Measurements from ENCODE around the gene YIPF2. TPM values are rescaled to one million over a fixed set of nuclear protein-coding genes. Genes with fewer than 3 reads are reported as not detected.

YIPF2 gene
- total RNA-seq, 4 donors from 2014 or later, result 40.5 to 100 (median 71.0) TPM

DNA sequence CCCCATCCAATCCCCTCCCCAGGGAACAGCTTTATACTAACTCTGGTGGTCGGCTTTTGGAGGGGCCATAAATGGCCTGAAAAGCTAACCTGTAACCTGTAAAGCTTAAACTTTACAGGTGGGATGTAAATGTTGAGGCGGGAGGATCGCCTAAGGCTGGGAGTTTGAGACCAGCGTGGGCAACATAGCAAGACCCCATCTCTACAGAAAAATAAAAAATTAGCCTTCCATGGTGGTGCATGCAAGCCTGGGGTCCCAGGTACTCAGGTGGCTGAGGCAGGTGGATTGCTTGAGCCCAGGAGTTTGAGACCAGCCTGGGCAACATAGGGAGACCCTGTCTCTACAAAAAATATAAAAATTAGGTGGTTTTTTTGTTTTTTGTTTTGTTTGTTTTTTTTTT is 38.6 kb downstream of the YIPF2 start:
- Histone ChIP-seq H3K4me3 (no peak overlapping the region), H3K4me1 (peaks cover 0 to 12% of the 10 kb centered on the region in 2 donors), H3K27me3 (no peaks in the 10 kb centered on the region), H3K9me3 (no peaks in the 10 kb centered on the region), H3K36me3 (no peaks in the 10 kb centered on the region), H3K27ac (no peak overlapping the region)
- TF ChIP-seq POLR2A (IDR thresholded peaks at IDR 0.05), result no peak
- intact Hi-C loops (cut with DNase I; ENCODE audit: low total_unique reads), result no loop called here
- DNase-seq, result no peak

DNA sequence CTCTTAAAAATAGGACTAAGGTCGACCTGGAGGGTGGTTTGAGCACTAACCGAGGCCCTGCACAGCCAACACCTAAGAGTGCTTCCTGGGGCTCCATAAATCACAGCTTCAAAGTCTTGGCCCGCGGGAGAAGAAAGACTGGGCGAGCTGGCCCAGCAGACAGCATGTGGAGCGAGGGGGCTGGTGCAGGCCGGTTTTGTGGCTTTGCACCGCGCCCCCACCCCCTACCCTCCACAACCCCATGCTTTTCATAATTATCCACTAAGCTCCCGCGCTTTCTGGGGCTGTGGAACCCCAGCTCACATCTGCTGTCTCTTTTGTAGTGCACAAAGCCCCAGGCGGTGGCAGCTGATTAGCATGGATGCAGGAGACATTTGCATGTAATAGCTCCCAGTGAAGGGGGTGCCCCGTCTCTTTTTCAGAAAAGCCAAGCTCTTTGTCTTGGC is 40.0 kb downstream of the YIPF2 start:
- Histone ChIP-seq H3K9me3 (no peaks in the 10 kb centered on the region), H3K4me1 (peaks cover 0 to 12% of the 10 kb centered on the region in 2 donors), H3K4me3 (no peak overlapping the region), H3K27me3 (no peaks in the 10 kb centered on the region), H3K27ac (no peak overlapping the region), H3K36me3 (no peaks in the 10 kb centered on the region)
- no peak for TF ChIP-seq CTCF (IDR thresholded peaks at IDR 0.05)
- TF ChIP-seq POLR2A (IDR thresholded peaks at IDR 0.05), result no peak
- intact Hi-C loops (cut with DNase I; ENCODE audit: low total_unique reads), result no loop called here
- DNase-seq, result no peak

DNA sequence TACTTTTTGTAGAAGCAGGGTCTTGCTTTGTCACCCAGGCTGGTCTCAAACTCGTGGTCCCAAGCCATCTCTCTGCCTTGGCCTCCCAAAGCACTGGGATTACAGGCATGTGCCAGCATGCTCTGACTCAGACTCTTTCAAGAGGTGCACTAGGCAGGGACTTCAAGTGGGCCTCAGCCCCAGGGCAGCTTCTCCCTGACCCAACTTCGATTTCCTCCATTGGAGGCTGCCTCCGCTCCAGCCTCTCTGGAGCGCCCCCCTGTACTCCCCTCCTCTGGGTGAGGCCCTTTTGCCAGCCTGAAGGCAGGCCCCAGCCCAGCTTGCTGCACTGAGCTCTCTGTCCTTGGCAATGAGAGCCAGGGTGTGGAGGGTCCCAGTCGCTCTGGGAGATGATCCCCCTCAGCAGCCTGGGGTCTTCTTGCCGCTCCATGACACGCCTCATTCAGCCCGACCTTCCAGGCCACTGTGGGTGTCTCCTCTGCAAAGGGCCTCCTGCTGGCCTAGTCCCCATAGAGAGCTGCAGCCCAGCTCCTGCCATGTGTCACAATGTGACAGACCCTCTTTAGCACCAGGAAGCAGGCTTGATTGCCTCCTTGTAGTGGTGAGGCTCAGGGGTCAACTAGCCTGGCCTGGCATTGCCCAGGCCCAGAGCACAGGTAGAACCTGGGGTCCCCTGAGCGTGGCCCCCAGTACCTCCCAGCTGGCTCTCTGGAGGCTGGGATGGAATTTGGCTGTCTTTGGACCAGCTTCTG is 40.6 kb downstream of the YIPF2 start:
- no peaks in the 10 kb centered on the region for H3K27me3 ChIP-seq
- intact Hi-C loops (cut with DNase I; ENCODE audit: low total_unique reads), result no loop called here
- peaks cover 0 to 12% of the 10 kb centered on the region in 2 donors for H3K4me1 ChIP-seq
- H3K36me3 ChIP-seq, result no peaks in the 10 kb centered on the region
- no peak for DNase-seq
- no peak for TF ChIP-seq CTCF (IDR thresholded peaks at IDR 0.05)
- no peak for TF ChIP-seq POLR2A (IDR thresholded peaks at IDR 0.05)
- no peak overlapping the region for H3K27ac ChIP-seq
- no peak overlapping the region for H3K4me3 ChIP-seq
- H3K9me3 ChIP-seq, result no peaks in the 10 kb centered on the region

- intact Hi-C loops (cut with DNase I; ENCODE audit: low total_unique reads), result no loop called here
- Histone ChIP-seq H3K9me3 (no peaks in the 10 kb centered on the region), H3K4me1 (peaks cover 0 to 7% of the 10 kb centered on the region in 2 donors), H3K36me3 (no peaks in the 10 kb centered on the region), H3K4me3 (no peak overlapping the region), H3K27me3 (no peaks in the 10 kb centered on the region), H3K27ac (peak overlapping the region; percentile 44 to 68)
- DNase-seq, result no peak
- TF ChIP-seq CTCF (IDR thresholded peaks at IDR 0.05) (no peak), POLR2A (IDR thresholded peaks at IDR 0.05) (no peak)
Measured at GRCh38 chr19:10885201-10886169, 43.0 kb downstream of the YIPF2 start.

DNA sequence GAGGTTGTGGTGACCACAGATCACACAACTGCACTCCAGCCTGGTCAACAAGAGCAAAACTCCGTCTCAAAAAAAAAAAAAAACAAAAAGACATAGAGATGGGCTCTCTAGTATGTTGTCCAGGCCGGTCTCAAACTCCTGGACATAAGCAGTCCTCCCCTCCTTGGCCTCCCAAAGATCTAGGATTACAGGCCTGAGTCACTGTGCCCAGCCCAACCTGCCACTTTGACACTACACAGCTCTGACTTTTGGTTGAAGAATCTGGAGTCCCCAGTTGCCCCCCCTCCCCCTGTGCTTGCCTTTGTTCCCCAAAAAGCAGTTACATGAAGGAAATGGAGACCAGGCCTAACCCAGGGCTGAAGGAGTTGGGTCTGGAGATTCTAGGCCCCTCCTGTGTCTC is 44.2 kb downstream of the YIPF2 start:
- Histone ChIP-seq H3K27me3 (no peaks in the 10 kb centered on the region), H3K4me1 (peaks cover 0 to 7% of the 10 kb centered on the region in 2 donors), H3K4me3 (no peak overlapping the region), H3K27ac (peak overlapping the region; percentile 44 to 68), H3K36me3 (no peaks in the 10 kb centered on the region), H3K9me3 (no peaks in the 10 kb centered on the region)
- peak; percentile 45 to 80 for DNase-seq
- intact Hi-C loops (cut with DNase I; ENCODE audit: low total_unique reads), result no loop called here
- no peak for TF ChIP-seq POLR2A (IDR thresholded peaks at IDR 0.05)

DNA sequence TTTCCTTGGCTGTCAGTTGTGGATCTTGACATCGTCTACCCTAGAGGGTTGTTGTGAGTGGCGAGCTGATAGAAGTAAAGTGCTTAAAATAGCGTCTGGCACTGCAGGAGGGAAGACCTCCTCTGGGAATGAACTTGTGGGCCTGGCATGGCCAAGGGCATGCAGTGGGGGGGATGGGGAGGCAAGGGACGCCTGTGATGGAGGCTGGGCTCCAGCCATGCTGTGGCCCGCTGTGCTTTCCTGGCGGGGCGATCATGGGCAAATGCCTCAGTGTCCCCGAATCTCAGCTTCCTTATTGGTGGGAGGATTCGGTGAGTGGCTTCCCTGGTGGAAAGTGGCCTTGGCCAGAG is 46.4 kb downstream of the YIPF2 start:
- peaks cover 0 to 7% of the 10 kb centered on the region in 2 donors for H3K4me1 ChIP-seq
- H3K9me3 ChIP-seq, result no peaks in the 10 kb centered on the region
- intact Hi-C loops (cut with DNase I; ENCODE audit: low total_unique reads), result no loop called here
- no peak for DNase-seq
- no peak overlapping the region for H3K4me3 ChIP-seq
- no peaks in the 10 kb centered on the region for H3K27me3 ChIP-seq
- no peak overlapping the region for H3K27ac ChIP-seq
- H3K36me3 ChIP-seq, result no peaks in the 10 kb centered on the region
- TF ChIP-seq POLR2A (IDR thresholded peaks at IDR 0.05) (no peak), CTCF (IDR thresholded peaks at IDR 0.05) (no peak)
